Psoas muscle (tissue), 8 donors: ENCODE data around the gene ROR2. TPM values are rescaled to one million over a fixed set of nuclear protein-coding genes. Genes with fewer than 3 reads are reported as not detected.

Experiments used
- ATAC-seq, 4 donors: fragments of 200-7000 bp; cut with Tn5 transposase; one replicate each; pipeline ENCODE4 v1.9.1; 2020; ENCODE audit warnings: moderate library complexity in 3 of 4, mild to moderate bottlenecking in 2 of 4
- DNase-seq, 2 donors: peaks; one replicate each; pipeline ENCODE4 v3.0.0-alpha.2; 2020
- H3K27ac ChIP-seq: fragments of 200-600 bp; one replicate; pipeline ENCODE4 v1.8.0; 2022
- H3K27me3 ChIP-seq, 3 donors: fragments of 200-600 bp in 1 of 3; one replicate each; pipeline versions ENCODE4 v1.6.1 to v1.8.0; 2013 to 2022; ENCODE audit warnings: low read length in 2 of 3, mild to moderate bottlenecking in 2 of 3, moderate library complexity in 1 of 3; ENCODE audit not compliant: insufficient read depth in 3 of 3
- H3K36me3 ChIP-seq, 2 donors: fragments of 200-600 bp in 1 of 2; one replicate each; pipeline versions ENCODE4 v1.6.1 to v1.8.0; 2013 to 2022; ENCODE audit warnings: low read depth in 1 of 2, mild to moderate bottlenecking in 1 of 2, moderate library complexity in 1 of 2; ENCODE audit not compliant: insufficient read depth in 1 of 2
- H3K4me1 ChIP-seq: fragments of 200-600 bp; one replicate; pipeline ENCODE4 v1.8.0; 2022
- H3K4me3 ChIP-seq: fragments of 200-600 bp; one replicate; pipeline ENCODE4 v1.8.0; 2022; ENCODE audit warnings: mild to moderate bottlenecking
- H3K9me3 ChIP-seq: fragments of 200-600 bp; one replicate; pipeline ENCODE4 v1.8.0; 2022
- CTCF ChIP-seq: fragments of 200-600 bp; IDR thresholded peaks from one replicate; pipeline ENCODE4 v1.8.0; 2022; ENCODE audit warnings: antibody characterized with exemption
- WGBS, 3 donors: extraction: QIAGEN DNeasy Blood & Tissue Kit; methylation state at CpG; one replicate each; pipeline versions ENCODE4 v1.1.6 to v1.1.7; 2013; 5-methylcytosine and 5-hydroxymethylcytosine counted together
- intact Hi-C, 2 donors: fragments of 100-400 bp; cut with DNase I; formaldehyde crosslinking; loops; one replicate each; pipeline versions ENCODE4 v1.11.0 to v1.14.2; 2022
- polyA plus RNA-seq, 3 donors: library from polyadenylated mRNA; stranded (reverse); fragments of 200-250 nt; gene quantifications; one replicate each; pipeline ENCODE4 v1.2.3, GENCODE V29; 2013
- total RNA-seq, 4 donors: library from RNA; stranded (reverse); fragmentation: NEBNext Ultra II Directional in 2 of 4; extraction: Animal tissue kit (Norgen Biotek cat#: 25700) in 2 of 4; gene quantifications; one replicate each; pipeline versions ENCODE4 v1.2.1 to v1.2.4, GENCODE V29; 2021 to 2023
- donor health status: healthy with polysubstance abuse.
- donor health status: DM: no; HTN: no; CAD: no; lungs with moderate emphysema.
- donor health status: Bipolar disorder and iron deficiency.
- donor health status: healthy.
- donor health status: DM: yes; HTN: yes; CAD: no.
- donor health status: DM: no; HTN: no; CAD: no.
- donor health status: DM: no; HTN: no; CAD: no.
- donor health status: DM: yes; HTN: yes; CAD: no.

The ROR2 gene
- total and polyA plus RNA-seq, 7 donors = 0.05 to 0.52 (median 0.15) TPM

GRCh38 chr9:91659529-91660495, 290.2 kb downstream of the ROR2 start:
- no peaks in the 10 kb centered on the region for H3K9me3 ChIP-seq
- no peaks in the 10 kb centered on the region for H3K36me3 ChIP-seq
- ATAC-seq (no peak), DNase-seq (no peak)
- no peak for TF ChIP-seq CTCF
- H3K4me1 ChIP-seq = no peaks in the 10 kb centered on the region
- no peak overlapping the region for H3K4me3 ChIP-seq
- no peak overlapping the region for H3K27ac ChIP-seq
- 68 to 77% (median 70%) methylated on average over 6 of the region's 6 CpGs for WGBS, 3 donors
- peaks cover 0 to 1% (median 0%) of the 10 kb centered on the region in 3 donors for H3K27me3 ChIP-seq
- intact Hi-C loops = no loop called here

DNA sequence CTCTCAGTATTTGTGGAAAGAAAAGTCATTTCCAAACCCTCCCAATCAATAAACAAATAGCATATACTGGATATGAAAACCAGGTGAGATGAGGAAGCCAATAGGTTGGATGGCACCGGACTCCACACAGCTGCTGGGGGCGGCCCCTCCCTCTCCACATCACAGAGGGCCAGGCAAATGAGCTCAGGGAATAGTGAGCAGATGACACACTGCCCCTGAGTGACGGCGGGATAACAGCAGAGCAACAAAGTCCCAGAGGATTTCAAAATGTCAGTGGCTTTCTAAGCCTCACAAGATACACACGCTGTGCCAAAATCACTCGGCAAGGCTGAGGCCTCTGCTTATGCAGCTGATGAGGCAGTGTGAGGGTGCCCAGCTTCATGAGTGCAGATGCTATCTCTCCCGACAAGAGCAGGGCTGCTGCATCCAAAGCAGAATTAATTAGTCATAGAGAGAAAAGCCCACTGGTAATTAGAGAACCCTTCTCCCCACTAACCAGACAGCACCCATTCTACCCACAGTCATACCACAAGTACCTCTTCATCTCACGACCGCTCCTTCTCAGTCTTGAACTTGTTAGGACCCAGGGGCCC, 291.4 kb downstream of the ROR2 start:
- no peak overlapping the region for H3K4me3 ChIP-seq
- intact Hi-C loops = no loop called here
- H3K27me3 ChIP-seq = peaks cover 0 to 1% (median 0%) of the 10 kb centered on the region in 3 donors
- WGBS, 3 donors = 58 to 70% (median 59%) methylated on average over 9 of the region's 9 CpGs
- no peak for TF ChIP-seq CTCF
- H3K4me1 ChIP-seq = no peaks in the 10 kb centered on the region
- no peaks in the 10 kb centered on the region for H3K36me3 ChIP-seq
- DNase-seq = no peak
- H3K27ac ChIP-seq = no peak overlapping the region
- no peaks in the 10 kb centered on the region for H3K9me3 ChIP-seq
- ATAC-seq = no peak

GRCh38 chr9:91657501-91657900, 292.5 kb downstream of the ROR2 start:
- no peak for ATAC-seq
- Histone ChIP-seq H3K4me1 (no peaks in the 10 kb centered on the region), H3K27ac (no peak overlapping the region), H3K4me3 (no peak overlapping the region), H3K9me3 (no peaks in the 10 kb centered on the region), H3K27me3 (peaks cover 0 to 1% (median 0%) of the 10 kb centered on the region in 3 donors), H3K36me3 (no peaks in the 10 kb centered on the region)
- no peak for TF ChIP-seq CTCF
- no peak for DNase-seq
- WGBS, 3 donors = 76 to 94% (median 90%) methylated on average over 3 of the region's 3 CpGs
- intact Hi-C loops = no loop called here

DNA sequence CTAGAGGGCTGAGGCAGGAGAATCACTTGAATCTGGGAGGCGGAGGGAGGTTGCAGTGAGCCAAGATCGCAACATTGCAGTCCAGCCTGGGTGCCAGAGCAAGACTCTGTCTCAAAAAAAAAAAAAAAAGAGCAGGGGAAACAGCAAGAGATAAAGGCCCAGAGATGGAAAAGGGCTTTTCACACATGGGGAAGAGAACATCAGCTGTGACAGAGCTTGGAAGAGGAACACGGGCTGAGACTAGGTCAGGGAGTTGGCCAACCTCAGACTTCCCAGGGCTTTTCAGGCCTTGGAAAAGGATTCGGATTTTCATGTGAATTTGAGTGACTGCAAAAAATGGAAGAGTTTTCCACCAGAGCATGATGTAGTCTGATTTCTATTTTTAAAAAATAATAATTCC, 294.4 kb downstream of the ROR2 start:
- WGBS, 3 donors = 59 to 63% (median 61%) methylated on average over 4 of the region's 4 CpGs
- no peaks in the 10 kb centered on the region for H3K36me3 ChIP-seq
- intact Hi-C loops = no loop called here
- DNase-seq = no peak
- H3K27me3 ChIP-seq = peaks cover 0 to 1% (median 0%) of the 10 kb centered on the region in 3 donors
- TF ChIP-seq CTCF = no peak
- no peaks in the 10 kb centered on the region for H3K9me3 ChIP-seq
- no peak for ATAC-seq
- no peaks in the 10 kb centered on the region for H3K4me1 ChIP-seq
- H3K4me3 ChIP-seq = no peak overlapping the region
- H3K27ac ChIP-seq = no peak overlapping the region
